ENCODE data around the gene COPS6. TPM values are rescaled to one million over a fixed set of nuclear protein-coding genes. Genes with fewer than 3 reads are reported as not detected.

The COPS6 gene
- total RNA-seq, 1 donor from 2014 or later = 42.2 TPM

DNA sequence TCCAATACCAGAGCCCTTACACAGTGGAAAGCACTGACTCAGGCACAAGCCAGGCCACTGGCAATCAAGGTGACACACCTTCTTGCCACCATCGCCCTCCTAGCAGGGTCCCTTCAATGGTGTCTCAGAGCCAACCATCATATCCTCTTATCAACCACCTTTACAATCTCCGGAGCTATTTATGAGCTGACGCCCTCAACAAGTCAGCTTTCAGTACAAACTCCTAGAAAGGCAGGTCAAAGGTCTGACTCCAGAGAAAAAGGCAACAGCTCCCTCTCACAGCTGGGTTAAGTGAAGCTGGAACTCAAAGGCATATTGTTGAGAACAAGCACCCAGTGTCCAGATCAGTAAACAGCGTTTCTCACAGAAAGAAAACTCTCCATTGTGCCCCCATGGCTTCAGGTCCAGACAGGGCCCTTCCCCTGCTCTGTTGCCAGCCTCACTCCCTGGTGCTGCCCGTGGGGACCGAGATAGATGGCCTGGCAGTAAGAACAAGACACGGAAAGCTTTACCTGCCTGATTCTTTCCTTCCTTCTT lies 9.7 kb upstream of the COPS6 start:
- Histone ChIP-seq H3K27ac (no peak overlapping the region), H3K4me3 (no peak overlapping the region), H3K9me3 (ENCODE audit: low read depth) (peaks cover 13% of the 10 kb centered on the region), H4K20me1 (ENCODE audit: low read depth) (peaks cover 9% of the 10 kb centered on the region), H3F3A (ENCODE audit: low read depth) (peaks cover 21% of the 10 kb centered on the region), H3K9ac (no peak overlapping the region), H3K4me2 (peak overlapping the region; percentile 90), H3K27me3 (no peaks in the 10 kb centered on the region), H3K79me2 (ENCODE audit: low read depth) (peaks cover 70% of the 10 kb centered on the region), H3K36me3 (peaks cover 46% of the 10 kb centered on the region), H2AFZ (replicated peaks) (no peak overlapping the region), H3K4me1 (peaks cover 8% of the 10 kb centered on the region)
- DNase-seq (ENCODE audit: low spot score) = no peak
- no peak overlapping the region for H3K27ac Mint-ChIP-seq
- peaks cover 22% of the 10 kb centered on the region for H3K27me3 Mint-ChIP-seq (ENCODE audit: insufficient read depth, low read depth)
- H3K4me1 Mint-ChIP-seq = peaks cover 14% of the 10 kb centered on the region
- H3K4me3 Mint-ChIP-seq = peak overlapping the region; percentile 54
- no peak for TF ChIP-seq EZH2phosphoT487 (IDR thresholded peaks at IDR 0.05)
- TF ChIP-seq EZH2 (IDR thresholded peaks at IDR 0.05) = no peak
- TF ChIP-seq, protein P1, sequence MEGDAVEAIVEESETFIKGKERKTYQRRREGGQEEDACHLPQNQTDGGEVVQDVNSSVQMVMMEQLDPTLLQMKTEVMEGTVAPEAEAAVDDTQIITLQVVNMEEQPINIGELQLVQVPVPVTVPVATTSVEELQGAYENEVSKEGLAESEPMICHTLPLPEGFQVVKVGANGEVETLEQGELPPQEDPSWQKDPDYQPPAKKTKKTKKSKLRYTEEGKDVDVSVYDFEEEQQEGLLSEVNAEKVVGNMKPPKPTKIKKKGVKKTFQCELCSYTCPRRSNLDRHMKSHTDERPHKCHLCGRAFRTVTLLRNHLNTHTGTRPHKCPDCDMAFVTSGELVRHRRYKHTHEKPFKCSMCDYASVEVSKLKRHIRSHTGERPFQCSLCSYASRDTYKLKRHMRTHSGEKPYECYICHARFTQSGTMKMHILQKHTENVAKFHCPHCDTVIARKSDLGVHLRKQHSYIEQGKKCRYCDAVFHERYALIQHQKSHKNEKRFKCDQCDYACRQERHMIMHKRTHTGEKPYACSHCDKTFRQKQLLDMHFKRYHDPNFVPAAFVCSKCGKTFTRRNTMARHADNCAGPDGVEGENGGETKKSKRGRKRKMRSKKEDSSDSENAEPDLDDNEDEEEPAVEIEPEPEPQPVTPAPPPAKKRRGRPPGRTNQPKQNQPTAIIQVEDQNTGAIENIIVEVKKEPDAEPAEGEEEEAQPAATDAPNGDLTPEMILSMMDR (IDR thresholded peaks at IDR 0.05) = no peak
- peaks cover 52% of the 10 kb centered on the region for H3K9me3 Mint-ChIP-seq
- peaks cover 57% of the 10 kb centered on the region for H3K36me3 Mint-ChIP-seq

DNA sequence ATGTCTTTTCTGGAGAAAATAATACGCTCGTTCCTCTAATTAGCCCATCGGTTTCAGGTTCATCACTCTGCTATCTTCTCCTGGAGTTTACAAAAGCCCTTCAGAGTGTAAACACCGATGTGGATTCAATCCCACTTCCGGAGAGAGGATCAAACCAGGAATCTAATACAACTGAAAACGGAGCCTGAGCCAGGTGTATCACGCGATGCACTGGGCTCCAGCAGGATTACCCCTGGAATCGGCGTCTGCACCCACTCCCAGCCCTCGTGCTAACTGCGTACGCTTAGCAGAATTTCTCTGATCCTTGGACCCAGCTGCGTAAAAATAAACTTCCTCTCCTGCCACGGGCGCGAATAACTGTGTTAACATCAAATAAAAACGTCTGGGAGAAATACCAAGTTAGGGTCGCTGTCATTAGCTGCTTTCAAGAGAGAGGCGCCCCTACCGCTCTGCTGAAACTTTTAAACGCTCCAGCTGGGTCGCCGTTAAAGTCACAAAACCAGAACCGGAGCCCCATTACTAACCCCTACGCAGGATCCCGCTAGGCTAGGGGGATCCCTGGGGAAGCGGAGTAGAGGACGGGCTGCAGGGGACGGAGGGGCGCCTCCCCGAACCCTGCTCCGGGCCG lies 7.7 kb upstream of the COPS6 start:
- H3K4me3 ChIP-seq = peak overlapping the region; percentile 97
- H2AFZ ChIP-seq (replicated peaks) = peak overlapping the region; percentile 15
- H3K9ac ChIP-seq = peak overlapping the region; percentile 99
- H3K36me3 ChIP-seq = peaks cover 27% of the 10 kb centered on the region
- peaks cover 9% of the 10 kb centered on the region for H4K20me1 ChIP-seq (ENCODE audit: low read depth)
- Mint-ChIP-seq H3K4me3 (peak overlapping the region; percentile 97), H3K27ac (peak overlapping the region; percentile 95), H3K4me1 (peaks cover 14% of the 10 kb centered on the region), H3K36me3 (peaks cover 38% of the 10 kb centered on the region), H3K27me3 (ENCODE audit: insufficient read depth, low read depth) (peaks cover 23% of the 10 kb centered on the region), H3K9me3 (peaks cover 32% of the 10 kb centered on the region)
- H3F3A ChIP-seq (ENCODE audit: low read depth) = peaks cover 16% of the 10 kb centered on the region
- H3K79me2 ChIP-seq (ENCODE audit: low read depth) = peaks cover 56% of the 10 kb centered on the region
- peak overlapping the region; percentile 91 for H3K27ac ChIP-seq
- DNase-seq (ENCODE audit: low spot score) = peak; percentile 56
- no peak for TF ChIP-seq EZH2phosphoT487 (IDR thresholded peaks at IDR 0.05)
- TF ChIP-seq, protein P1 (IDR thresholded peaks at IDR 0.05) = no peak
- no peak for TF ChIP-seq EZH2 (IDR thresholded peaks at IDR 0.05)
- H3K27me3 ChIP-seq = no peaks in the 10 kb centered on the region
- H3K4me2 ChIP-seq = peak overlapping the region; percentile 90
- peaks cover 7% of the 10 kb centered on the region for H3K9me3 ChIP-seq (ENCODE audit: low read depth)
- H3K4me1 ChIP-seq = peaks cover 8% of the 10 kb centered on the region

DNA sequence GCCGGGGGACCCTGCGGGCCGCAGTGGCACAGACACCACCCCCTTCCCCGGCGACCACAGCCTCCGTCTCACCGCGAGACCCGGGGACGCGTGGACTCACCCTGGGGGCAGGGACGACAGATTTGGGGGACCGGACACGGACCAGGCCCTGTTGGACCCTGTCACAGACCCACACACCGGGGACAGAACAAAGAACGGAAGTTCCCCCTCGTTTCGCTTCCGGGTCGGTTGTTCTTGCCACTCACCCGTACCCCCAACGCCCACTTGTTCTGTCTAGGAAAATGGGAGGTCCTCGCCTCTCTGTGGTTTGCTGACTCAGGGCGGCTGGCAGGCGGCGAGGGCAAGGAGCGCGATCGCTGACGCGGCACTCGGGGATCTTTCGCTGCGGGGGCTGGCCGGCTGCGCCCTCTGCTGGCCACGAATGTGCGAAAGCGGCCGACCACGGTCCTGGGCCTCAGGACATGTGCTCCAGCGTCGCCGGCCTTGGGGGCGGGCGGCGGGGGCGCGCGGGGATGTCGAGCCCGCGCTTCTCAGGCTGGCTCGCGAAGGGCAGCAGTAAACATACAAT lies 7.2 kb upstream of the COPS6 start, which contains the start of gene ZNF3:
Gene ZNF3, minus strand, starts transcription at position 189 of the 568 bp plus-strand sequence. CDS start 4,366 bp downstream, outside the sequence.
- no peaks in the 10 kb centered on the region for H3K27me3 ChIP-seq
- peaks cover 27% of the 10 kb centered on the region for H3K9me3 Mint-ChIP-seq
- peaks cover 8% of the 10 kb centered on the region for H3K4me1 ChIP-seq
- H3K79me2 ChIP-seq (ENCODE audit: low read depth) = peaks cover 50% of the 10 kb centered on the region
- peak within 1 kb of the TSS; percentile 98 for H3K27ac Mint-ChIP-seq
- peak within 1 kb of the TSS; percentile 97 for H3K4me3 Mint-ChIP-seq
- H3K4me2 ChIP-seq = peak within 1 kb of the TSS; percentile 90
- peak within 1 kb of the TSS; percentile 97 for H3K4me3 ChIP-seq
- peak within 1 kb of the TSS; percentile 99 for H3K9ac ChIP-seq
- H3K36me3 ChIP-seq = peaks cover 21% of the 10 kb centered on the region
- peaks cover 22% of the 10 kb centered on the region for H3K27me3 Mint-ChIP-seq (ENCODE audit: insufficient read depth, low read depth)
- peak within 1 kb of the TSS; percentile 91 for H3K27ac ChIP-seq
- H3F3A ChIP-seq (ENCODE audit: low read depth) = peaks cover 16% of the 10 kb centered on the region
- DNase-seq (ENCODE audit: low spot score) = peak; percentile 98
- TF ChIP-seq, protein P1 (IDR thresholded peaks at IDR 0.05) = peak; percentile 94
- no peak for TF ChIP-seq EZH2phosphoT487 (IDR thresholded peaks at IDR 0.05)
- no peak for TF ChIP-seq EZH2 (IDR thresholded peaks at IDR 0.05)
- H3K4me1 Mint-ChIP-seq = peaks cover 14% of the 10 kb centered on the region
- H4K20me1 ChIP-seq (ENCODE audit: low read depth) = peaks cover 9% of the 10 kb centered on the region
- peaks cover 32% of the 10 kb centered on the region for H3K36me3 Mint-ChIP-seq
- peaks cover 4% of the 10 kb centered on the region for H3K9me3 ChIP-seq (ENCODE audit: low read depth)
- H2AFZ ChIP-seq (replicated peaks) = peak within 1 kb of the TSS; percentile 38

Data from neural progenitor cell (in vitro differentiated cells).